ENCODE measurements around the gene GAST.

GRCh38 chr17:41692722-41693521 lies 19.2 kb upstream of the GAST start:
- TF ChIP-seq CTCF (IDR thresholded peaks at IDR 0.05; ENCODE audit: low read depth, low read length), result no peak
- no peak for TF ChIP-seq EZH2phosphoT487 (IDR thresholded peaks at IDR 0.05; ENCODE audit: low read depth)
